ENCODE results near the gene INPP5A. TPM values are rescaled to one million over a fixed set of nuclear protein-coding genes. Genes with fewer than 3 reads are reported as not detected.

The INPP5A gene
- total and polyA plus RNA-seq, 9 of the 15 experiments (the other 6 are each of a cell fraction or from before 2014, with no cell fraction given), result 0.66 to 11.6 (median 7.7) TPM

GRCh38 chr10:132657748-132658147 lies 120.2 kb downstream of the INPP5A start (continued):
- no peak for TF ChIP-seq CHD4 (IDR thresholded peaks at IDR 0.05; ENCODE audit: insufficient read depth, insufficient replicate concordance, low read depth, low read length, poor library complexity, severe bottlenecking)

- POLR2A ChIA-PET, result no interaction called here
- FAIRE-seq, result no peak
Measured at GRCh38 chr10:132658546-132659205, 121.1 kb downstream of the INPP5A start.

More at GRCh38 chr10:132658546-132659205, 121.1 kb downstream of the INPP5A start:
- H3K27ac ChIP-seq (ENCODE audit: extremely low read depth, low read depth, low read length), result no peak overlapping the region
- intact Hi-C loops (cut with micrococcal nuclease) (loop anchor here (10.0 kb wide), 1 partner anchor 136 kb away; no protein-coding TSS in a partner anchor), in situ Hi-C loops (cut with MboI) (loop anchor here (25.0 kb wide), 1 partner anchor 454 kb away; no protein-coding TSS in a partner anchor)
- H2AFZ ChIP-seq (ENCODE audit: low read depth, low read length), result no peak overlapping the region
- no TSS peak for BruUV-seq (replicated peaks)
- H3K27me3 ChIP-seq (ENCODE audit: control insufficient read depth in 2 of 2, insufficient read depth in 2 of 2, low read length in 2 of 2), result no peaks in the 10 kb centered on the region
- CTCF ChIA-PET (ENCODE audit: low intra/inter-chr PET ratio), result no interaction called here
- H3K9ac ChIP-seq (ENCODE audit: insufficient read depth in 1 of 2, low read depth in 2 of 2, low read length in 2 of 2), result no peak overlapping the region
- peaks cover 0 to 19% of the 10 kb centered on the region in 2 experiments; a peak in 2 of 5 replicates for H3K4me1 ChIP-seq (replicated peaks in 1 of 2; ENCODE audit: control insufficient read depth in 2 of 2, insufficient read depth in 2 of 2, low read length in 2 of 2)
- no peaks in the 10 kb centered on the region for H3K36me3 ChIP-seq (ENCODE audit: control insufficient read depth, insufficient read depth, low read length)
- no peak overlapping the region for H3K4me3 ChIP-seq
- no peaks in the 10 kb centered on the region for H3K79me2 ChIP-seq (ENCODE audit: control insufficient read depth, insufficient read depth, low read length)
- H3K9me1 ChIP-seq (ENCODE audit: control insufficient read depth, insufficient read depth, low read length), result no peaks in the 10 kb centered on the region
- no peaks in the 10 kb centered on the region; the same call in 1 of the 2 replicates for H4K20me1 ChIP-seq (replicated peaks; ENCODE audit: control insufficient read depth, insufficient read depth, low read length)
- 90% methylated on average over 7 of the region's 30 CpGs for WGBS (ENCODE audit: insufficient coverage, low coverage, missing lambda C conversion rate)
- TF ChIP-seq TGIF2 (CRISPR knock-in tag; IDR thresholded peaks at IDR 0.05), result no peak
- TF ChIP-seq ZNF644 (tag; IDR thresholded peaks at IDR 0.05; ENCODE audit: low read depth), result no peak
- TF ChIP-seq WHSC1 (IDR thresholded peaks at IDR 0.05; ENCODE audit: low read length), result no peak
- TF ChIP-seq TSC22D4 (tag; IDR thresholded peaks at IDR 0.05), result no peak
- TF ChIP-seq ZEB2 (IDR thresholded peaks at IDR 0.05), result no peak
- no peak for TF ChIP-seq RBM14 (IDR thresholded peaks at IDR 0.05; ENCODE audit: borderline replicate concordance, insufficient read depth, low read depth, low read length)
- no peak for TF ChIP-seq REST (IDR thresholded peaks at IDR 0.05; ENCODE audit: borderline replicate concordance)
- no peak for TF ChIP-seq REST (CRISPR knock-in tag; IDR thresholded peaks at IDR 0.05; ENCODE audit: low read depth)
- no peak for TF ChIP-seq RBFOX2 (IDR thresholded peaks at IDR 0.05; ENCODE audit: low read depth, low read length)
- no peak for TF ChIP-seq KHSRP (IDR thresholded peaks at IDR 0.05)
- ATAC-seq, result no peak
- no peaks in the 10 kb centered on the region for H3K9me3 ChIP-seq (replicated peaks; ENCODE audit: control insufficient read depth, insufficient read depth, low read depth, low read length)
- DNase-seq (ENCODE audit: extremely low read depth in 1 of 4, low spot score in 3 of 4), result no peak
- no peak overlapping the region for H3K4me2 ChIP-seq (ENCODE audit: insufficient read depth, low read length)

Measured in K562 (cell line).